Parathyroid adenoma (tissue), 2 donors: ENCODE data around the gene CAMTA1.

Source experiments
- H2AFZ ChIP-seq: fragments of 300-600 bp; sonication (generic); one replicate; pipeline ENCODE4 v1.7.0; 2017; ENCODE audit warnings: antibody characterized with exemption, mild to moderate bottlenecking
- H3K27ac ChIP-seq: fragments of 300-600 bp; sonication (generic); one replicate; pipeline ENCODE4 v1.7.0; 2017
- H3K27me3 ChIP-seq: fragments of 300-600 bp; sonication (generic); one replicate; pipeline ENCODE4 v1.7.0; 2017; ENCODE audit warnings: low read length; ENCODE audit not compliant: control insufficient read depth, insufficient read depth
- H3K36me3 ChIP-seq: fragments of 300-600 bp; sonication (generic); one replicate; pipeline ENCODE4 v1.7.0; 2017; ENCODE audit warnings: low read length; ENCODE audit not compliant: control insufficient read depth, insufficient read depth
- H3K4me1 ChIP-seq: fragments of 300-600 bp; sonication (generic); one replicate; pipeline ENCODE4 v1.7.0; 2017; ENCODE audit warnings: control low read depth
- H3K4me2 ChIP-seq: fragments of 300-600 bp; sonication (generic); one replicate; pipeline ENCODE4 v1.7.0; 2017; ENCODE audit warnings: low read length
- H3K4me3 ChIP-seq: fragments of 300-600 bp; sonication (generic); one replicate; pipeline ENCODE4 v1.7.0; 2017; ENCODE audit warnings: low read depth, low read length
- H3K79me2 ChIP-seq: fragments of 300-600 bp; sonication (generic); one replicate; pipeline ENCODE4 v1.7.0; 2017; ENCODE audit warnings: control low read depth
- H3K9ac ChIP-seq: fragments of 300-600 bp; sonication (generic); one replicate; pipeline ENCODE4 v1.7.0; 2017; ENCODE audit warnings: mild to moderate bottlenecking
- H3K9me3 ChIP-seq: fragments of 300-600 bp; sonication (generic); one replicate; pipeline ENCODE4 v1.7.0; 2017; ENCODE audit warnings: low read length; ENCODE audit not compliant: control insufficient read depth
- TF ChIP-seq, protein P1 (sequence below): fragments of 300-600 bp; sonication (generic); IDR thresholded peaks from one replicate; pipeline ENCODE4 v1.7.0; 2017; ENCODE audit warnings: antibody characterized with exemption, mild to moderate bottlenecking
- donor health status: primary hyperparathyroidism.

CAMTA1 gene

DNA sequence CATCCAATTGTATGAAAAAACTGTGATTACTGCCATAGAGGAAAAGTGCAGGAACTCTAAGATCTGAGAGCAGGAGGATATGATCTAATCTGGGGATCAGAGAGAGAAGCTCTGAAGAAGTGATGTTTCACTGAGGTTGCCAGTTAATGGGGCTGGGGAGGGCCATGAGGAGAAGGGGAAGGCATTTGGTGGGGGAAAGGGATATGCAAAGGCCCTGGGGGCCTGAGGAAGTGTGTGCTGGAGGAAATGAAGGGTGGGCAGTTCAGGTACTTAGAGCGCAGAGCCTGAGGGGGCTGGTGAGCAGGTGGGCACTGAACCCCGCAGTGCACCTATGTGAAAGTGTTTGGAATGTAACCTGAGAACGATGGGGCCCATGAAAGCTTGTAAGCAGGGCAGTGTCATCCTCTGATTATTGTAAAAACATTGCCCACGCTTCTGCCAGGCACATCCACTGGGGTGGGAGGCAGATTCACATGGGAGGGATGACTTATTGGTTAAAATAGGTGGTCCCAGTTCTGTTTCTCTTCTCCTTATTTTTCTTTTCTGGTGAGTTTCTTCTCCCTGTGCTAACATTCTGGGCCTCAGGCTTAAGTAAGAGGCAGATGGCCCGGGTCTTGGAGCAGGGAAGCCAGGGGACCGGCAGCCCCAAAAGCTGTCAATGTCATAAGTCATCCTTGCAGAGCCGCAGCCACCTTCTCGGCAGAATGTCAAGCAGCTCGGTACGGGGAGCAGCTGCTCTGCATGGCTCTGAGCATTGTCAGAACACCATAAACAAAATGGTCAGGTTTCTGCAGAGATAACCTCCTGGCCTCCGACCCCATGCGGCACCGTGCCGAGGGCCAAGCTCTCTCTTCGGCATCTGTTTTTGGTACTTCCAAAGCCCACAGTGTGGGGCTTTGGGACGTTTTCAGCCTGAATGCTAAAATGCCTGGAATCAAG is 493.8 kb downstream of the CAMTA1 start:
- H2AFZ ChIP-seq, result no peak overlapping the region
- H3K4me1 ChIP-seq, result no peaks in the 10 kb centered on the region
- H3K4me2 ChIP-seq, result no peak overlapping the region
- no peak overlapping the region for H3K27ac ChIP-seq
- no peaks in the 10 kb centered on the region for H3K36me3 ChIP-seq
- TF ChIP-seq, protein P1, sequence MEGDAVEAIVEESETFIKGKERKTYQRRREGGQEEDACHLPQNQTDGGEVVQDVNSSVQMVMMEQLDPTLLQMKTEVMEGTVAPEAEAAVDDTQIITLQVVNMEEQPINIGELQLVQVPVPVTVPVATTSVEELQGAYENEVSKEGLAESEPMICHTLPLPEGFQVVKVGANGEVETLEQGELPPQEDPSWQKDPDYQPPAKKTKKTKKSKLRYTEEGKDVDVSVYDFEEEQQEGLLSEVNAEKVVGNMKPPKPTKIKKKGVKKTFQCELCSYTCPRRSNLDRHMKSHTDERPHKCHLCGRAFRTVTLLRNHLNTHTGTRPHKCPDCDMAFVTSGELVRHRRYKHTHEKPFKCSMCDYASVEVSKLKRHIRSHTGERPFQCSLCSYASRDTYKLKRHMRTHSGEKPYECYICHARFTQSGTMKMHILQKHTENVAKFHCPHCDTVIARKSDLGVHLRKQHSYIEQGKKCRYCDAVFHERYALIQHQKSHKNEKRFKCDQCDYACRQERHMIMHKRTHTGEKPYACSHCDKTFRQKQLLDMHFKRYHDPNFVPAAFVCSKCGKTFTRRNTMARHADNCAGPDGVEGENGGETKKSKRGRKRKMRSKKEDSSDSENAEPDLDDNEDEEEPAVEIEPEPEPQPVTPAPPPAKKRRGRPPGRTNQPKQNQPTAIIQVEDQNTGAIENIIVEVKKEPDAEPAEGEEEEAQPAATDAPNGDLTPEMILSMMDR, result no peak
- no peak overlapping the region for H3K4me3 ChIP-seq
- H3K79me2 ChIP-seq, result no peaks in the 10 kb centered on the region
- H3K9ac ChIP-seq, result no peak overlapping the region
- no peaks in the 10 kb centered on the region for H3K27me3 ChIP-seq
- no peaks in the 10 kb centered on the region for H3K9me3 ChIP-seq

DNA sequence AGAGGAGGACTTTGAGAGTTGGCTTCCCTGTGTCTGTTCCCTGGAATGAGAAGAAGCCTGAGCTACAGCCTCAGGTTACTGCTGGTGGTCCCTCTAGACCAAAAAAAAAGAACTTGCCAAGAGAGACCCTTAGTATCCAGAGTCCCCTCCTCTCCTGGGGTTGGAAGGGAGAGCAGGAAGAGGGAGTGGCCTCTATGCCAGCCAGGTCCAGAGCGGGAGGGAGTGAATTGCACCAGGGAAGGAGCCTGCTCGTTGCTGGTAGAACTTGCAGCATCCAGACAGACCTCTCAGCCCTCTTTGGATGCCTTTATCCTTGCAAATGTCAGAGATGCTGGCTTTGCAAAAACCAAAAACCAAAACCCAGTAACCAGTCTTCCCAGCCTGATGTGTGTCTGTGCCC is 494.5 kb downstream of the CAMTA1 start:
- no peaks in the 10 kb centered on the region for H3K4me1 ChIP-seq
- H3K27ac ChIP-seq, result no peak overlapping the region
- no peak overlapping the region for H3K9ac ChIP-seq
- TF ChIP-seq, protein P1, result no peak
- no peaks in the 10 kb centered on the region for H3K9me3 ChIP-seq
- H3K4me2 ChIP-seq, result no peak overlapping the region
- no peak overlapping the region for H2AFZ ChIP-seq
- H3K36me3 ChIP-seq, result no peaks in the 10 kb centered on the region
- no peaks in the 10 kb centered on the region for H3K79me2 ChIP-seq
- H3K4me3 ChIP-seq, result no peak overlapping the region
- H3K27me3 ChIP-seq, result no peaks in the 10 kb centered on the region

DNA sequence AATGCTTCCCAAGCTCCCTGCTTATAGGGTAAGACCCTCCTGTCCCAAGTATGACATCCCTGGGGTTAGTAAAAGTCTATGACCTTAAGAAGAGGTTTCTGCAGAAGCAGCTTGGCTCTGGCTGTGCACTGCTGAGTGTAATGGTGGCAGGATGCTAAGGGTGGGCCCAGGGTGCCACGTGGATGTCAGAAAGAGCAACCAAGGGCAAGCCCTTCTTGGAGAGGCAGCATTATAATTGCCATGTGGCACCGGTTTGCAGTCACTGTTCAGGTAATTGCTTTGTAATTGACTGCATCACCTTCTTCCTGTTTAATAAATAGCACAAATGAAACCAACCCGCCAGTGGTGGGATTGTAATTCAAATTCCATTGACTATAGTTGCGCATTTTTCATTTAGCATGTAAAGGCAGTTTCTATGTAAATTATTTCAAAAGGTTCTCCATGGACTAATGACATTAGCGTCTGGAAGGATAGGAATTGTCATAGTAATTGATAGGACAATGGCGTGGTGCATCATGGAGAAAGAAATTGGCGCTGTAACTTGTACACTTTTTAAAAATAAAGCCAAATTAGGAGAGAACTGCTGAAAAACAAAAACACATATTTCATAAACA is 495.2 kb downstream of the CAMTA1 start:
- no peaks in the 10 kb centered on the region for H3K36me3 ChIP-seq
- H2AFZ ChIP-seq, result no peak overlapping the region
- no peak overlapping the region for H3K9ac ChIP-seq
- H3K4me3 ChIP-seq, result no peak overlapping the region
- H3K27me3 ChIP-seq, result no peaks in the 10 kb centered on the region
- H3K79me2 ChIP-seq, result no peaks in the 10 kb centered on the region
- H3K9me3 ChIP-seq, result no peaks in the 10 kb centered on the region
- H3K4me2 ChIP-seq, result no peak overlapping the region
- TF ChIP-seq, protein P1, result no peak
- H3K27ac ChIP-seq, result no peak overlapping the region
- no peaks in the 10 kb centered on the region for H3K4me1 ChIP-seq

DNA sequence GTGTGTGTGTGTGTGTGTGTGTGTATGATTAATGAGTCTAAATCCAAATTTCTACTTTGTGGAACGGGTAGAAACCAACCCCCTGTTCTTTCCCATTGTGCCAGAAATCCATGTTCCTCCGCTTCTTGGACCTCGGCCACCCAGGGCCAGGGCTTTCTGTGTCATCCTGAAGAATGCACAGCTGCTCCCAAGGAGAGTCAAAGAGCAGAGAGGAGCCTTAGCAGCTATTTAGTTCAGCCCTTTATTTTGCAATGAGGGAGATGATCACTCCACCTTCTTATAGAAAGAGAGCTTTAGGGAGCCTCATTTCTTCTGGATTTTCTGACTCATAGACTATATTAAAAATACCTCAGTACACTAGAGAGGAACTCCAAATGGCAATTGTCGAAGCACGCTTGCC is 496.6 kb downstream of the CAMTA1 start:
- H2AFZ ChIP-seq, result no peak overlapping the region
- H3K4me1 ChIP-seq, result no peaks in the 10 kb centered on the region
- TF ChIP-seq, protein P1, result no peak
- no peaks in the 10 kb centered on the region for H3K9me3 ChIP-seq
- no peak overlapping the region for H3K27ac ChIP-seq
- no peaks in the 10 kb centered on the region for H3K27me3 ChIP-seq
- no peaks in the 10 kb centered on the region for H3K79me2 ChIP-seq
- H3K9ac ChIP-seq, result no peak overlapping the region
- H3K4me3 ChIP-seq, result no peak overlapping the region
- H3K36me3 ChIP-seq, result no peaks in the 10 kb centered on the region
- no peak overlapping the region for H3K4me2 ChIP-seq
